Glomerular endothelial cell (primary cell): ENCODE data around the gene EVC. TPM values are rescaled to one million over a fixed set of nuclear protein-coding genes. Genes with fewer than 3 reads are reported as not detected.

Source experiments
- DNase-seq: peaks from one replicate; pipeline ENCODE4 v3.0.0-alpha.2; 2011; ENCODE audit warnings: low read depth, low spot score; ENCODE audit errors: extremely low read depth
- total RNA-seq: library from RNA; depleted of rRNA; stranded (reverse); fragments of >200 nt; gene quantifications from 2 replicates; pipeline ENCODE4 v1.2.3, GENCODE V29; 2015

EVC gene
- total RNA-seq, 1 donor from 2014 or later, result 52.8 TPM

DNA sequence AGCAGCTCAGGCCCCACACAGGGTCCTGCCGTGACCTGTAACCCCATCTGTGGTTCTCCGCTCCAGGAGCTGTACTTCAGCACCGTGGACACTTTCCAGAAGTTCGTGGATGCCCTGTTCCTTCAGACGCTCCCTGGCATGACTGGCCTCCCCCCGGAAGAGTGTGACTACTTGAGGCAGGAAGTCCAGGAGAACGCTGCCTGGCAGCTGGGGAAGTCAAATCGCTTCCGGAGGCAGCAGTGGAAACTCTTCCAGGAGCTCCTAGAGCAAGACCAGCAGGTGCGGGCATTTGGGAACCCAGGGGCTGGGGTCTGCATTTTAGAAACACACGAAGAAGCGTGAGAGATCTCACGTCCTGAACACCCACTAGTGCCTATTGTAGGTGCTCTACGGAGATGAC lies 72.5 kb downstream of the EVC start:
- no peak for DNase-seq

DNA sequence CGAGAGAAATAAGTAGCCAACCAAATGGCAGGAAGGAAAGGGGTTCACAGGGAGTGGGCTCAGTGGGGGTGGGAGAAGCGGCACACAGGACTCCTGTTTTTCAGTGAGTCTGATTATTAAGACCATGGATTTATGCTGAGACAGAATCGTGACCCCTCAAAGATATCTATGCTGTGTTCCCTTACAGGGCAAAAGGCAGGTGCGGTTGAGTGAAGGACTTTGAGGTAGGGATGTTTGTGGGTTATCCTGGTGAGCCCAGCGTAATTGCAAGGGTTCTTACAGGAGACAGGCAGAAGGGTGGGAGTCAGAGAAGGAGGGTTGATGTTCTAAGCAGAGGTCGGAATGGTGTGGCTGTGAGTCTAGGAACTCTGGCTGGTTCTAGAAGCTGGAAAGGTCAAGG lies 73.0 kb downstream of the EVC start:
- DNase-seq, result no peak

GRCh38 chr4:5784960-5785611 lies 74.1 kb downstream of the EVC start:
- no peak for DNase-seq

DNA sequence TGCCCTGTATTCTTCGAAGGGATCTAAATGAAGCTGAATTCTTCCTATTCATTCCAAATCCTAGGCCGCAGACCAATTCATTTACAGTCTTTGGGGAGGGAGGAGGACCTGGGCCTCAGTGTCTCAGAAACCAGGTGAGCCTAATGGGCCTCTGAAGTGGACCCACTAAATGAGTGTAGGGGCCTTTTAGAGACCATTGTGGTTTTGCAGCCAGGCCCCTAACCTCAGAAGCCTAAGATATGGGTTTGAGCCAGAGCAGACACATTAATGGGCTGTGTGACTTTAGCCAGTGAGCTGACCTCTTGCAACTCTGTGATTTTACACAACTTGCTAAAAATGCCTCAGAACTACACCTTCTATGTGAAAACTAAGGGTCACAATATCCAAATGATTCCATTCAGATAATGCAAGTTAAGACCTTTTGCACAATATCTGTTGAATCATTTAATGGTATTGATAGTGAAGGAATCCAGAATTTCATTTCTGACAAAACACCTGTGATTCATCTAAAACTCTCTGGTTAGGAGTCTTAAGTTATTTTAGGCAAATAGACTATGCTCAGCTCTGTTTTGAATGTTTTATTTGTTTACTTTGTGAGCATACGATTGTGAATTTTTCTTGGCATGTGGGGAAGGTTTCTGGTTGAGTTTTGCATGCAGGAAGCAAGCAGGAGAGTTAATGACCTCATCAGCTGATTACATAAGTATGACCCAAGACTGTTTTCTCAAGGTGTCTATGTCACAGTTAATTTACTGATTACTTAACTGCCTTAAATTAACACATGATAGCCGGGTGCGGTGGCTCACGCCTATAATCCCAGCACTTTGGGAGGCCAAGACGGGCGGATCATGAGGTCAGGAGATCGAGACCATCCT lies 75.0 kb downstream of the EVC start:
- DNase-seq, result no peak

DNA sequence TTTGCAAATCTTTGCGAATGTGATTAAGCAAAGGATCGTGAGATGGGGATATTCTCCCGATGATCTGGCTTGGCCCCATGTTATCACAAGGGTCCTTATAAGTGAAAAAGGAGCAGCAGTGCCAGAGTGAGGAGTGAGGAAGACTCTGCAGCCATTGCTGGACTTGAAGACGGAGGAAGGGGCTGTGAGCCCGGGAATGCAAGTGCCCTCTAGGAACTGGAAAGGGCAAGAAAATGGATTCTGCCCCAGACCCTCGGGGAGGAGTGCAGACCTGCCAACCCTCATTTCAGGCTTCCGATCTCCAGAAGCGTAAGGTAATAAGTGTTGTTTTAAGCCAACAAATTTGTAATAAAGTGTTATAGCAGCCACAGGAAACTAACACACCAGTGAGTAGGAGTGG lies 76.3 kb downstream of the EVC start:
- DNase-seq, result no peak

- no peak for DNase-seq
These were observed 77.1 kb downstream of the EVC start for GRCh38 chr4:5788144-5788543.

DNA sequence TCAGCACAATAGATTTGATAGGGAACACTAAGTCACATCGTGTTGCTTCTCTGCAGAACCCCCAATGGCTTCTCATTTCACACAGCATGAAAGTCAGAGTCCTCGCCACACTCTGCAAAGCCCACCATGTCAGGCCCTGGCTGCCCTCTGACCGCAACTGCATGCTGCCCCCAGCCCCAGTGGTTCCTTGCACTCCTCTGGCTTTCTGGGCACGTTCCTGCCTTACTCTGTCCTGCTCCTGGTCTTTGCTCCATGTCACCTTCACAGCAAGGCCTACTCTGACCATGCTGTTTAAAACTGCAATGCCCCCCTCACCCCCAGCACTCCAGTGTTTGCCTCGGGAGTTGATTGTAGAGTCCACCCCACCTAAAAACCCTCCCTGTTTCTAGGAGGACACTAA lies 78.1 kb downstream of the EVC start:
- DNase-seq, result no peak

DNA sequence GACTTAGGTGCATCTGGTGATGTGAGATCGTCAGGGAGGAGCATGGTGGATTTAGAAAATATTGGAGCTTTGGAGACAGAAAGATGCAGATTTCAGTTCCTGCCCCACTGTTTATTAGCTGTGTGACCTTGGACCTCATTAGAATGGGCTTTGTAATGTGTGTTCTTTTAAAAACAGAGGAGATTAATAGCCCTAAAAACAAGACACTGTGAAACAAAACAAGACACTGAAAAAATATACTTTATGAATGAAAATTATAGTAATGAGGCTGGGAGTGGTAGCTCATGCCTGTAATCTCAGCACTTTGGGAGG lies 79.5 kb downstream of the EVC start:
- DNase-seq, result no peak

GRCh38 chr4:5791654-5792053 lies 80.7 kb downstream of the EVC start:
- no peak for DNase-seq

GRCh38 chr4:5793514-5793913 lies 82.5 kb downstream of the EVC start:
- DNase-seq, result no peak

DNA sequence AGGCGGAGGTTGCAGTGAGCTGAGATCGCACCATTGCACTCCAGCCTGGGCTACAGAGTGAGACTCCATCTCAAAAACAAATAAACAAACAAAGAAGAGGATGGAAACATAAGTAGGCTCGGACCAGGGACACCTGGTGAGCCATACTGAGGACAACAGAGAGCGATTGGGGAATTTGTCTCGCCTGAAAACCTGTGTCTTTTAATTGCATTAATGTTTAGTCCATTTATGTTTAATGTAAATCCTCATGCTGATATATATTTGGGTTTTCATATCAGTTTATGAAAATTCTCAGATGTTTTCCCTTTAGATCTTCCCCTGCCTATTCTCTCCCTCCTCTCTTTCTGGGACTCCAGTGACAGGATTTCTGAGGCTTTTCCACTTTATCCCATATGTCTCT lies 84.6 kb downstream of the EVC start:
- no peak for DNase-seq

- no peak for DNase-seq
These were observed 86.0 kb downstream of the EVC start for GRCh38 chr4:5796976-5797375.

GRCh38 chr4:5797866-5798265 lies 86.9 kb downstream of the EVC start:
- DNase-seq, result no peak

GRCh38 chr4:5798462-5798861 lies 87.5 kb downstream of the EVC start:
- DNase-seq, result no peak

DNA sequence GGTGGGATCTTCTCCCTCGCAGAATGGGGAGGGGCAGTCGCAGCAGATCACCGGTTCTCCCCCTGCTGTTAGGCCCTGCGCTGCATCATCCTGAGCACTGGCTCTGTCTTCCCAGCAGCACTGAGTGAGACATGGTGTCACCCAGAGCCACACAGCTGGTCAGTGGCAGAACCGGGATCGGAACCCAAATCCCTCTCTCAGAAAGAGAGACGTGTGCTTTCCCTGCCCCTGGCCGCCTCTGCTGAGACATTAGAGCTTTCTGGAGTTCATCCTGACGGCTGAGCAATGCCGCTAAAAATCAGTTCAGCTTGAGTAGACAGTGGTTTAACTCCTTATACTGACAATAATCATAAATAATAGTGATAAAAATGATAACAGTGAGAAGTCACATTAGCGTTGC lies 87.9 kb downstream of the EVC start:
- no peak for DNase-seq

DNA sequence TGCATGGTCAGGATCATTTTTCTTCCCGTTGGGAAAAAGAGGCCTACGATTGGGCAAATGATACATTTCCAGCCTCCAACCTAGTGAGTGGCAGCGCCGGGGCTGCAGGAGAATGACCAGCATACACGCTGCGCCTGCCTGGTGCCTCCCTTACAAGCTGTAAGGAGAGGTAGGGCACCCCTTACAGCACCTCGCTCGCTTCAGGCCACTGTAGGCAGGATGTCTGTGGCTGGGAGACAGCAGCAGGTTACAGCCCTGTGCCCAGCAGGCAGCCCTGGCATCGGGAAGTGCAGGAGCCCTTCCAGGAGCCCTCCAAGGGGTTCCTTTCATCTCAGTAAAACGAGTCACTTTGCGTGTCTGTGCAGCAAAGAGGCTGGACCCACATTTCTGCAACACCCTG lies 88.4 kb downstream of the EVC start:
- no peak for DNase-seq

DNA sequence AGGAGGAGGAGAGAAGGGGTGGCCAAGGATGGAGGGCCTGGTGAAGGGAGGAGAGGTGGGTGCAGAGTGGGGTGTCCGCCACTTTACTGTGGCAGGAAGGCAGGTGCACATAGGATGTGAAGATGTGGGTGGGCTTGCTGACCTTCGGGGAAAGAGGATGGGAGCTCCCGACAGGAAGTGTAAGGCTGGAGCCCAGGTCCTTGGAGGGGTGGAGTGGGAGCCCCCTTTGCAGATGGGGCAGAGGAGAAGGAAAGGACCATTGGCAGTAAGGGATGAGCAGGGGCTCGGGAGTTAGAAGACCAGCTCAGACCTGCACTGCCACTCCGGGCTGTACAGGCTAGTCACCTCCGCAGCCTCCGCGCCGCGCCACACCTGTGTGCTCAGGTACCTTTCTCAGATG lies 89.5 kb downstream of the EVC start:
- DNase-seq, result no peak

DNA sequence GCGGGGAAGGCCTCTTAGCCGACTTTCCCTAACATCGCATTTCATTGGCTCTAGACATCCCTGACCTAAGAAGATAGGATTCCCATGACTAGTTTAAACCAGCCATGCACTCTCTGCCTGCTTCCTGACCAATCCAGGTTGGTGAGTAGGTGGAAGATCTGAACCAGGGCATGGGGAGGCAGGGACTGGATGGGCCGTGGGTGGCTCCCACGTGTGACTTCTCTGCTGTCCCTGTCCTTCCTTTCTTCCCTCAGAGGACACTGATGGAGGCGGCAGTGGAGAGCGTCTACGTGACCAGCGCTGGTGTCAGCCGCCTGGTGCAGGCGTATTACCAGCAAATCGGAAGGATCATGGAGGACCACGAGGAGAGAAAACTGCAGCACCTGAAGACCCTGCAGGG lies 90.7 kb downstream of the EVC start:
- DNase-seq, result no peak

GRCh38 chr4:5802565-5802964 lies 91.6 kb downstream of the EVC start:
- no peak for DNase-seq

DNA sequence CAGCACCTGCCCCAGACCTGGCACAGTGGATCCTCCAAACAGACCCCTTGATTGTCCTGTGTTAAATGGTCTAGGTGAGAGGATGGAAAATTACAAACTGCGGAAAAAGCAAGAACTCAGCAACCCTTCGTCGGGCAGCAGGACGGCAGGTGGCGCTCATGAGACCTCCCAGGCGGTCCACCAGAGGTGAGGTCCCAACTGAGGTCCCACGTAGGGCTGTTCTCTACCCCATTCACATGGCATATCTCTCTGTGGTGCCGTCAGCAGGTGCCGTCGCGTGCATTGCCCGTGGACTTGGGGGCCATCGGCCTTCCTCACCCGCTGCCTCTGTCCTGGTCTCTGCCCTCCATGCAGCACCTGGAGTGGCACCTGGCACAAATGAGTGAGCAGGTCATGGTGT lies 93.7 kb downstream of the EVC start:
- no peak for DNase-seq

DNA sequence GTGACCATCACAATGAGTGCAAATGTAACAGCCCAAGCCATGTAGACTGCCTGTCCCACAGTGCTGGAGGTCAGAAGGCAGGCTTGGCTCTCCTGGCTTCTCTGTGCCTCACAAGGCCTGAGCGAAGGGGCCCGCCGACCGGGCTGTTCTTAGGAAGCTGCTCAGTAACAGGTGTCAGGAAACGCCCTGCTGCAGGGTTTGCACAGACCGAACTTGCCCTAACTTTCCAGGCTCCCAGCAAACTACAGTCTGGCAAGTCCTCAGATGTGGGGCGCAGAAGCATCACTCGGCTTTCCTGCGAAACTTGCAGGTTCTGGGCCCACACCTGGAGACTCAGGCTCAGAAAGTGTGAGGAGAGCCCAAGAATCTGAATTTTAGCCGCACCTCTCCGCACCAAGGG lies 94.3 kb downstream of the EVC start:
- DNase-seq, result no peak

GRCh38 chr4:5808081-5808741 lies 97.2 kb downstream of the EVC start:
- no peak for DNase-seq
